GM12878 (cell line): ENCODE measurements around the gene HIRIP3. TPM values are rescaled to one million over a fixed set of nuclear protein-coding genes. Genes with fewer than 3 reads are reported as not detected.

Experiments used
- ATAC-seq: fragments of 200-7000 bp; cut with Tn5 transposase; 3 replicates; pipeline ENCODE4 v1.9.1; 2020; ENCODE audit warnings: mild to moderate bottlenecking, moderate library complexity
- BruUV-seq: library from RNA; stranded (reverse); fragments of 400-500 nt; replicated peaks from 2 replicates; lab custom pipeline; 2021; lab: Mats Ljungman, UMichigan
- CTCF ChIA-PET: fragments of 300-600 bp; sonication (Branson Sonifier 250); formaldehyde crosslinking; extraction: SDS; loops from one replicate; lab custom pipeline; 2021; ENCODE audit warnings: inconsistent platforms; lab: Yijun Ruan, JAX
- POLR2A ChIA-PET: fragments of 350-600 bp; formaldehyde crosslinking; extraction: SDS; loops from one replicate; lab custom pipeline; 2021; ENCODE audit warnings: inconsistent platforms; lab: Charles Lee
- RAD21 ChIA-PET: fragments of 300-600 bp; sonication (Branson Sonifier 250); formaldehyde crosslinking; loops from one replicate; lab custom pipeline; 2023; ENCODE audit warnings: antibody characterized with exemption; ENCODE audit not compliant: unreplicated experiment; lab: Charles Lee
- SMC1A ChIA-PET: fragments of 300-600 bp; sonication (Branson Sonifier 250); formaldehyde crosslinking; loops from one replicate; lab custom pipeline; 2023; ENCODE audit not compliant: unreplicated experiment, uncharacterized antibody; lab: Charles Lee
- DNase-seq: peaks from one replicate; pipeline ENCODE4 v3.0.0-alpha.2; 2011; ENCODE audit warnings: low read depth, low spot score
- FAIRE-seq: peaks from 3 replicates; lab custom pipeline; 2011; peaks lifted over from hg19 to GRCh38; lab: Jason Lieb, UNC
- H2AFZ ChIP-seq: 2 replicates; pipeline ENCODE4 v1.6.0; 2011; ENCODE audit warnings: low read depth, low read length, control low read depth; ENCODE audit not compliant: control insufficient read depth
- H3K27ac ChIP-seq: 2 replicates; pipeline ENCODE4 v1.5.1; 2011; ENCODE audit warnings: control low read depth; ENCODE audit not compliant: control insufficient read depth, insufficient read depth
- H3K27me3 ChIP-seq, 2 experiments: replicated peaks in 1 of 2; 2 replicates each; pipeline versions ENCODE4 v1.6.0 to v1.6.1; 2011; ENCODE audit warnings: low read length in 1 of 2; ENCODE audit not compliant: control insufficient read depth in 2 of 2, insufficient read depth in 2 of 2
- H3K36me3 ChIP-seq, 2 experiments: 2 replicates each; pipeline ENCODE4 v1.5.1; 2011; ENCODE audit warnings: low read length in 1 of 2; ENCODE audit not compliant: control insufficient read depth in 2 of 2, insufficient read depth in 2 of 2
- H3K4me1 ChIP-seq: 2 replicates; pipeline ENCODE4 v1.6.1; 2011; ENCODE audit warnings: mild to moderate bottlenecking, low read length, moderate library complexity, mixed read lengths; ENCODE audit not compliant: control insufficient read depth, insufficient read depth
- H3K4me2 ChIP-seq: 2 replicates; pipeline ENCODE4 v1.6.0; 2011; ENCODE audit warnings: control low read depth; ENCODE audit not compliant: control insufficient read depth, insufficient read depth
- H3K4me3 ChIP-seq: fragments of 200-600 bp; sonication (generic); 2 replicates; pipeline ENCODE4 v1.5.1; 2016
- H3K79me2 ChIP-seq: 2 replicates; pipeline ENCODE4 v1.6.0; 2011; ENCODE audit warnings: low read length; ENCODE audit not compliant: control insufficient read depth, insufficient read depth
- H3K9ac ChIP-seq: 2 replicates; pipeline ENCODE4 v1.8.0; 2011; ENCODE audit warnings: low read length, control low read depth, mixed read lengths; ENCODE audit not compliant: control insufficient read depth, insufficient read depth
- H3K9me3 ChIP-seq: replicated peaks from 3 replicates; pipeline ENCODE4 v1.5.1; 2011; ENCODE audit warnings: mild to moderate bottlenecking, low read length; ENCODE audit not compliant: control insufficient read depth, insufficient read depth
- H4K20me1 ChIP-seq: 2 replicates; pipeline ENCODE4 v1.6.0; 2011; ENCODE audit not compliant: control insufficient read depth, insufficient read depth
- CEBPZ ChIP-seq: fragments of 150-350 bp; IDR thresholded peaks from 2 replicates; pipeline ENCODE4 v1.6.1; 2016; ENCODE audit warnings: low read depth, low read length
- ELK1 ChIP-seq: IDR thresholded peaks from 2 replicates; pipeline ENCODE4 v1.6.1; 2012; ENCODE audit warnings: low read depth, low read length, improper control_type of control experiment
- PAX8 ChIP-seq: fragments of 450-650 bp; IDR thresholded peaks from 2 replicates; pipeline ENCODE4 v1.6.1; 2017; ENCODE audit warnings: mild to moderate bottlenecking, moderate library complexity
- POLR2AphosphoS2 ChIP-seq: IDR thresholded peaks from 2 replicates; pipeline ENCODE4 v1.6.1; 2011; ENCODE audit warnings: low read depth, mild to moderate bottlenecking, low read length, improper control_type of control experiment, moderate library complexity
- RELA ChIP-seq: fragments of 450-650 bp; IDR thresholded peaks from 2 replicates; pipeline ENCODE4 v1.8.0; 2014; ENCODE audit warnings: borderline replicate concordance; ENCODE audit not compliant: partially characterized antibody
- SMC3 ChIP-seq: IDR thresholded peaks from 2 replicates; pipeline ENCODE4 v1.6.1; 2011; ENCODE audit warnings: low read length, improper control_type of control experiment, borderline replicate concordance
- SREBF1 ChIP-seq: IDR thresholded peaks from 2 replicates; pipeline ENCODE4 v1.6.1; 2012; ENCODE audit warnings: mild to moderate bottlenecking, low read length
- SREBF2 ChIP-seq: IDR thresholded peaks from 2 replicates; pipeline ENCODE4 v1.6.1; 2012; ENCODE audit warnings: mild to moderate bottlenecking, low read length
- WRNIP1 ChIP-seq: IDR thresholded peaks from 2 replicates; pipeline ENCODE4 v1.6.1; 2011; ENCODE audit warnings: low read depth, low read length, improper control_type of control experiment, borderline replicate concordance
- ZNF384 ChIP-seq: IDR thresholded peaks from 2 replicates; pipeline ENCODE4 v1.6.1; 2012; ENCODE audit warnings: low read depth, mild to moderate bottlenecking, low read length, improper control_type of control experiment, borderline replicate concordance
- ZSCAN29 ChIP-seq: fragments of 450-650 bp; IDR thresholded peaks from 2 replicates; pipeline ENCODE4 v1.6.1; 2017; ENCODE audit warnings: mild to moderate bottlenecking, moderate library complexity
- WGBS: methylation state at CpG from one replicate; pipeline ENCODE4 v1.1.6; 2016; ENCODE audit warnings: low lambda C conversion rate; ENCODE audit not compliant: insufficient replicate concordance, insufficient coverage; ENCODE audit errors: missing lambda C conversion rate; 5-methylcytosine and 5-hydroxymethylcytosine counted together
- in situ Hi-C: fragments of 300-500 bp; cut with MboI; formaldehyde crosslinking; loops from 9 replicates; pipeline ENCODE4 v1.14.3; 2018; ENCODE audit warnings: mixed read lengths
- intact Hi-C: fragments of 100-400 bp; cut with micrococcal nuclease; formaldehyde crosslinking; loops from one replicate; pipeline ENCODE4 v1.14.2; 2022; ENCODE audit not compliant: unreplicated experiment
- polyA plus RNA-seq, 11 experiments: library from polyadenylated mRNA; depleted of rRNA in 4 of 11; unstranded in 6 of 11; stranded (reverse) in 5 of 11; fragments of >200 nt; fragmentation: Nextera tagmentation in 4 of 11; fragmentation: Illumina TruSeq in 1 of 11; extraction: Ambion mirVana in 4 of 11; extraction: Trizol in 1 of 11; gene quantifications; 1 replicate in 1 of 11; 2 replicates in 10 of 11; pipeline versions ENCODE4 v1.2.1 to v1.2.3, GENCODE V29; 2011 to 2016; ENCODE audit warnings: inconsistent platforms in 2 of 11, missing spikeins in 2 of 11, low read depth in 1 of 11
- total RNA-seq, 4 experiments: library from RNA; depleted of rRNA in 3 of 4; stranded (reverse); fragments of >200 nt in 3 of 4; fragmentation: Illumina TruSeq in 1 of 4; extraction: Trizol in 1 of 4; gene quantifications; 2 replicates each; pipeline versions ENCODE4 v1.2.1 to v1.2.3, GENCODE V29; 2013 to 2021

The HIRIP3 gene
- total and polyA plus RNA-seq, 10 of the 15 experiments (the other 5 are each of a cell fraction or from before 2014, with no cell fraction given): 4.1 to 43.5 (median 23.9) TPM

GRCh38 chr16:29988346-29989075, 6.9 kb downstream of the HIRIP3 start (continued):
- TF ChIP-seq CEBPZ: no peak
- TF ChIP-seq SREBF2: no peak
- TF ChIP-seq ZNF384: no peak
- TF ChIP-seq RELA: no peak
- no peak for TF ChIP-seq PAX8

GRCh38 chr16:29987371-29988085, 7.9 kb downstream of the HIRIP3 start:
- H3K4me3 ChIP-seq: no peak overlapping the region
- BruUV-seq: no TSS peak
- no peak for DNase-seq
- ChIA-PET RAD21 (no interaction called here), POLR2A (interaction anchor here (1.0 to 1.1 kb wide), 2 partner anchors 14 to 122 kb away, joined by 3 read pairs; partner anchors contain the start of gene TAOK2), SMC1A (no interaction called here), CTCF (no interaction called here)
- H3K9ac ChIP-seq: no peak overlapping the region
- H3K27ac ChIP-seq: no peak overlapping the region
- in situ Hi-C loops (no loop called here), intact Hi-C loops (no loop called here)
- H3K9me3 ChIP-seq: no peaks in the 10 kb centered on the region
- no peaks in the 10 kb centered on the region for H3K79me2 ChIP-seq
- no peak for ATAC-seq
- H3K4me2 ChIP-seq: no peak overlapping the region
- H4K20me1 ChIP-seq: no peaks in the 10 kb centered on the region
- no peak for FAIRE-seq
- peaks cover 19 to 43% of the 10 kb centered on the region in 2 experiments for H3K36me3 ChIP-seq
- WGBS: 98% methylated on average over 33 of the region's 35 CpGs
- no peaks in the 10 kb centered on the region for H3K4me1 ChIP-seq
- H2AFZ ChIP-seq: no peak overlapping the region
- H3K27me3 ChIP-seq: no peaks in the 10 kb centered on the region
- TF ChIP-seq ZSCAN29: no peak
- no peak for TF ChIP-seq ELK1
- no peak for TF ChIP-seq WRNIP1
- TF ChIP-seq POLR2AphosphoS2: no peak
- no peak for TF ChIP-seq SREBF1
- no peak for TF ChIP-seq SMC3
